HFF-Myc (cell line): ENCODE measurements around the gene HBA2.
"Not testable (repeated sequence)": the region's sequence is repeated elsewhere in the genome, so short reads cannot be mapped to it uniquely, and the experiment has no call there.

Experiments used
- DNase-seq: peaks from one replicate; pipeline ENCODE4 v3.0.0-alpha.2; 2011; ENCODE audit warnings: low read depth; ENCODE audit errors: extremely low read depth
- H3K4me3 ChIP-seq: replicated peaks from 2 replicates; pipeline ENCODE4 v1.5.1; 2011; ENCODE audit warnings: low read depth, mild to moderate bottlenecking, control low read depth, low read length
- CTCF ChIP-seq: IDR thresholded peaks from 2 replicates; pipeline ENCODE4 v1.5.1; 2012; ENCODE audit warnings: mild to moderate bottlenecking, low read depth, low read length, control low read depth; ENCODE audit errors: missing control alignments

The HBA2 gene

DNA sequence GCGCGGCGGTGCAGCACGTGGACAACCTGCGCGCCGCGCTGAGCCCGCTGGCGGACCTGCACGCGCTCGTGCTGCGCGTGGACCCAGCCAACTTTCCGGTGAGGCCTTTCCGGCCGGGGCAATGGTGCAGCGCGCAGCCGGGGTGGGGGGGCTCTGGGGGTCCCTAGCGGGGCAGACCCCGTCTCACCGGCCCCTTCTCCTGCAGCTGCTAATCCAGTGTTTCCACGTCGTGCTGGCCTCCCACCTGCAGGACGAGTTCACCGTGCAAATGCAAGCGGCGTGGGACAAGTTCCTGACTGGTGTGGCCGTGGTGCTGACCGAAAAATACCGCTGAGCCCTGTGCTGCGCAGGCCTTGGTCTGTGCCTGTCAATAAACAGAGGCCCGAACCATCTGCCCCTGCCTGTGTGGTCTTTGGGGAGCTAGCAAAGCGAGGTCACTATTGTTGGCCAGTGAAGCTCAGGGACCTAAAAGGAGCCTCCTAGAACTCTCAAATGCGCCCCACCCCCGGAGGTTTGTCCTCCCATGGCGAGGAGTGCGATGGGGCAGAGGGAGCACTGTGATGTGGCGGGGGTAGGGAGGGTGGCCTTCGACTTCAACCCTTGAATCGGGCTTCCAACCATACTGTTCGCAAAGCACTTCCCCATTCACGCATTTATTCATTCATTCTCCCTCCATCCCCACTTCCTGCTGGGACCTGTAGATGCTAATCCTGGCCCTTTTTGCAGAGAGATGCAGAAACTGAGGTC lies 6.1 kb upstream of the HBA2 start:
- H3K4me3 ChIP-seq = no peak overlapping the region
- TF ChIP-seq CTCF = no peak
- no peak for DNase-seq

DNA sequence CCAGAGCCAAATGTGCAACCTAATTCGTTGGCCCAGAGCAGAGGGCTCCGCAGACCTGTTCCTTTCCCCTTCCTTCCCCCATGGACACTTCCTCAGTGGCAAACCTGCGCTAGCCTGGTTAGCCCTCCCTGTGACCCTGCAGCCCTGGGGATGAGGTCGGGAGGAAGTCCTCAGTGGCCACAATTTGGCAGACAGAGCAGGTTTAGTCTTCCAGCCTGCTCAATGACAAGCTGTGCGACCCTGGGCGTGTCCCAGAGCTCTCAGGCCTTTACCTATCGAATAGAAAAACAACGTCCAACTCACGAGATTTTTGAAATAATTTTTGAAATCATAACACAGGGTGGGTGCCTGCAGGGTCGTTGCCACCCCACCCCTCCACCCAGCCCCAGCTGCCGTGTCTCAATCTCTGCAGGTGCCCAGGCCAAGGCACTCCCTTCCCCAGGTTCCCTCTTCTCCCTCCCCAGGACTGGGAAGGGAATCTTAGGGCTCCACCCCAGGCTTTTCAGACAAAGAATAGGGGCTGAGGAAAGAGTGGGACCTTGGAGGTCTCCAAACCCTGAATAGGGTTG lies 5.5 kb upstream of the HBA2 start:
- no peak for DNase-seq
- H3K4me3 ChIP-seq = no peak overlapping the region
- TF ChIP-seq CTCF = no peak

DNA sequence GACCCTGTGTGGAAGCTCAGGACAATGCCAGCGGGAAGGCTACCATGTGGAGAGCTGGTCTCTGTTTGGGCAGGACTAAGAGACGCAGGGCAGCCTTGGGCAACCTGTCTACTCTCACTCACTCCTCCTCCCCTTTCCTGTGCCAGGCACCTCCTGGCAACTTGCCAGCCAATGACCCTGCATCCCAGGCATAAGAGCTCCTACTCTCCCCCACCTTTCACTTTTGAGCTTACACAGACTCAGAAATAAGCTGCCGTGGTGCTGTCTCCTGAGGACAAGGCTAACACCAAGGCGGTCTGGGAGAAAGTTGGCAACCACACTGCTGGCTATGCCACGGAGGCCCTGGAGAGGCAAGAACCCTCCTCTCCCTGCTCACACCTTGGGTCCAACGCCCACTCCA lies 4.3 kb upstream of the HBA2 start:
- no peak overlapping the region for H3K4me3 ChIP-seq
- no peak for DNase-seq
- no peak for TF ChIP-seq CTCF

DNA sequence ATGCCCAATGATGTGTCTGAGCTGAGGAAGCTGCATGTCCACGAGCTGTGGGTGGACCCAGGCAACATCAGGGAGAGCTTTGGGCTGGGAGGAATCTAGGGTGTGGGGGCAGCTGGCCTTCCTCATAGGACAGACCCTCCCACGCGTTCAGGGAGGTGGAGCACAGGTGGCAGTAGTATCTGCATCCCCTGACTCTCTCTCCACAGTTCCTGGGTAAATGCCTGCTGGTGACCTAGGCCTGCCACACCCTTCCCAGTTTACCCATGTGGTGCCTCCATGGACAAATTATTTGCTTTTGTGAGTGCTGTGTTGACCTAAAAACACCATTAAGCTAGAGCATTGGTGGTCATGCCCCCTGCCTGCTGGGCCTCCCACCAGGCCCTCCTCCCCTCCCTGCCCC lies 3.7 kb upstream of the HBA2 start:
- no peak overlapping the region for H3K4me3 ChIP-seq
- TF ChIP-seq CTCF = no peak

GRCh38 chr16:170088-170507 lies 2.6 kb upstream of the HBA2 start:
- not testable (repeated sequence) for H3K4me3 ChIP-seq, DNase-seq

More for the DNA sequence above, 3.7 kb upstream of the HBA2 start:
- DNase-seq = no peak

GRCh38 chr16:170788-171187 lies 1.9 kb upstream of the HBA2 start:
- no peak for TF ChIP-seq CTCF
- no peak for DNase-seq
- no peak overlapping the region for H3K4me3 ChIP-seq

DNA sequence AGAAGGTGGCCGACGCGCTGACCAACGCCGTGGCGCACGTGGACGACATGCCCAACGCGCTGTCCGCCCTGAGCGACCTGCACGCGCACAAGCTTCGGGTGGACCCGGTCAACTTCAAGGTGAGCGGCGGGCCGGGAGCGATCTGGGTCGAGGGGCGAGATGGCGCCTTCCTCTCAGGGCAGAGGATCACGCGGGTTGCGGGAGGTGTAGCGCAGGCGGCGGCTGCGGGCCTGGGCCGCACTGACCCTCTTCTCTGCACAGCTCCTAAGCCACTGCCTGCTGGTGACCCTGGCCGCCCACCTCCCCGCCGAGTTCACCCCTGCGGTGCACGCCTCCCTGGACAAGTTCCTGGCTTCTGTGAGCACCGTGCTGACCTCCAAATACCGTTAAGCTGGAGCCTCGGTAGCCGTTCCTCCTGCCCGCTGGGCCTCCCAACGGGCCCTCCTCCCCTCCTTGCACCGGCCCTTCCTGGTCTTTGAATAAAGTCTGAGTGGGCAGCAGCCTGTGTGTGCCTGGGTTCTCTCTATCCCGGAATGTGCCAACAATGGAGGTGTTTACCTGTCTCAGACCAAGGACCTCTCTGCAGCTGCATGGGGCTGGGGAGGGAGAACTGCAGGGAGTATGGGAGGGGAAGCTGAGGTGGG lies 657 bp downstream of the HBA2 start:
- not testable (repeated sequence) for H3K4me3 ChIP-seq, DNase-seq

DNA sequence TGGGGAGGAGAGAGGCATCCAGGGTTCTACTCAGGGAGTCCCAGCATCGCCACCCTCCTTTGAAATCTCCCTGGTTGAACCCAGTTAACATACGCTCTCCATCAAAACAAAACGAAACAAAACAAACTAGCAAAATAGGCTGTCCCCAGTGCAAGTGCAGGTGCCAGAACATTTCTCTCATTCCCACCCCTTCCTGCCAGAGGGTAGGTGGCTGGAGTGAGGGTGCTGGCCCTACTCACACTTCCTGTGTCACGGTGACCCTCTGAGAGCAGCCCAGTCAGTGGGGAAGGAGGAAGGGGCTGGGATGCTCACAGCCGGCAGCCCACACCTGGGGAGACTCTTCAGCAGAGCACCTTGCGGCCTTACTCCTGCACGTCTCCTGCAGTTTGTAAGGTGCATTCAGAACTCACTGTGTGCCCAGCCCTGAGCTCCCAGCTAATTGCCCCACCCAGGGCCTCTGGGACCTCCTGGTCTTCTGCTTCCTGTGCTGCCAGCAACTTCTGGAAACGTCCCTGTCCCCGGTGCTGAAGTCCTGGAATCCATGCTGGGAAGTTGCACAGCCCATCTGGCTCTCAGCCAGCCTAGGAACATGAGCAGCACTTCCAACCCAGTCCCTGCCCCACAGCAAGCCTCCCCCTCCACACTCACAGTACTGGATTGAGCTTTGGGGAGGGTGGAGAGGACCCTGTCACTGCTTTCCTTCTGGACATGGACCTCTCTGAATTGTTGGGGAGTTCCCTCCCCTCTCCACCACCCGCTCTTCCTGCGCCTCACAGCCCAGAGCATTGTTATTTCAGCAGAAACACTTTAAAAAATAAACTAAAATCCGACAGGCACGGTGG lies 1.5 kb downstream of the HBA2 start:
- H3K4me3 ChIP-seq, DNase-seq: not testable (repeated sequence)
